A549 (cell line): ENCODE measurements around the gene TTC28.

ENCODE experiments used
- CHD2 ChIP-seq: fragments of 150-350 bp; IDR thresholded peaks from 2 replicates; pipeline ENCODE4 v1.6.1; 2014; ENCODE audit warnings: low read length; ENCODE audit not compliant: partially characterized antibody
- CTCF ChIP-seq: fragments of >200 bp; sonication (Bioruptor Twin); formaldehyde crosslinking; IDR thresholded peaks from 3 replicates; pipeline ENCODE4 v1.5.1; 2016
- EHMT2 ChIP-seq: fragments of 200-600 bp; sonication (generic); IDR thresholded peaks from 2 replicates; pipeline ENCODE4 v1.6.1; 2016; ENCODE audit warnings: antibody characterized with exemption, low read depth, mild to moderate bottlenecking, moderate library complexity
- JUN ChIP-seq, 2 experiments: fragments of >200 bp; sonication (Bioruptor Twin); formaldehyde crosslinking; IDR thresholded peaks; 2 replicates in 1 of 2; 3 replicates in 1 of 2; pipeline ENCODE4 v1.6.1; 2016 to 2017
- KDM1A ChIP-seq: fragments of 200-600 bp; sonication (generic); IDR thresholded peaks from 2 replicates; pipeline ENCODE4 v1.6.1; 2016; ENCODE audit warnings: low read depth, mild to moderate bottlenecking
- POLR2A ChIP-seq: IDR thresholded peaks from 2 replicates; pipeline ENCODE4 v1.6.1; 2012; ENCODE audit warnings: mild to moderate bottlenecking, low read length
- POLR2AphosphoS2 ChIP-seq: conservative IDR thresholded peaks from 2 replicates; pipeline ENCODE4 v1.6.1; 2012; ENCODE audit warnings: low read length, improper control_type of control experiment, inconsistent platforms
- REST ChIP-seq: fragments of 200-600 bp; sonication (generic); IDR thresholded peaks from 2 replicates; pipeline ENCODE4 v1.6.1; 2016; ENCODE audit warnings: antibody characterized with exemption, mild to moderate bottlenecking, moderate library complexity
- RNF2 ChIP-seq: fragments of 200-600 bp; sonication (generic); IDR thresholded peaks from 2 replicates; pipeline ENCODE4 v1.6.1; 2016; ENCODE audit warnings: low read depth, mild to moderate bottlenecking, antibody characterized with exemption, moderate library complexity, borderline replicate concordance

- TF ChIP-seq CHD2 (no peak), REST (no peak), CTCF (no peak), POLR2AphosphoS2 (no peak), RNF2 (no peak), KDM1A (no peak), POLR2A (no peak), JUN (IDR thresholded peaks at IDR 0.05) (no peak), EHMT2 (no peak)
Observed at GRCh38 chr22:27978317-27978716, 701.3 kb downstream of the TTC28 start.
